Panc1 (cell line): ENCODE results near the gene ADGRG7. TPM values are rescaled to one million over a fixed set of nuclear protein-coding genes. Genes with fewer than 3 reads are reported as not detected.

ENCODE experiments used
- ATAC-seq: fragments of 200-7000 bp; cut with Tn5 transposase; 2 replicates; pipeline ENCODE4 v1.9.1; 2020; ENCODE audit warnings: mild to moderate bottlenecking, moderate library complexity
- BruUV-seq: library from RNA; stranded (reverse); fragments of 400-500 nt; replicated peaks from 2 replicates; lab custom pipeline; 2021; lab: Mats Ljungman, UMichigan
- CTCF ChIA-PET: fragments of 300-600 bp; sonication (Branson Sonifier 250); formaldehyde crosslinking; loops from one replicate; lab custom pipeline; 2022; ENCODE audit warnings: antibody characterized with exemption; lab: Charles Lee
- POLR2A ChIA-PET: fragments of 300-600 bp; sonication (Branson Sonifier 250); formaldehyde crosslinking; loops from one replicate; lab custom pipeline; 2022; ENCODE audit warnings: antibody characterized with exemption; lab: Charles Lee
- DNase-seq: peaks from one replicate; pipeline ENCODE4 v3.0.0-alpha.2; 2010; ENCODE audit warnings: low read depth, low spot score
- H3K27ac ChIP-seq: 2 replicates; pipeline ENCODE4 v1.5.1; 2011; ENCODE audit warnings: mild to moderate bottlenecking, low read length, inconsistent platforms
- H3K27me3 ChIP-seq: fragments of 200-500 bp; sonication (Bioruptor generic); 2 replicates; pipeline ENCODE4 v1.6.0; 2014; ENCODE audit warnings: low read length, inconsistent platforms; ENCODE audit not compliant: control insufficient read depth, insufficient read depth
- H3K36me3 ChIP-seq: fragments of 200-500 bp; sonication (Bioruptor generic); 2 replicates; pipeline ENCODE4 v1.5.1; 2014; ENCODE audit warnings: inconsistent platforms, mild to moderate bottlenecking, low read length, moderate library complexity; ENCODE audit not compliant: control insufficient read depth, insufficient read depth
- H3K4me1 ChIP-seq: 2 replicates; pipeline ENCODE4 v1.5.1; 2011; ENCODE audit warnings: inconsistent platforms, mild to moderate bottlenecking, low read length, moderate library complexity; ENCODE audit not compliant: control insufficient read depth, insufficient read depth
- H3K4me3 ChIP-seq, 2 experiments: 2 replicates each; pipeline ENCODE4 v1.5.1; 2011 to 2012; ENCODE audit warnings: low read depth in 2 of 2, low read length in 2 of 2, mild to moderate bottlenecking in 2 of 2, inconsistent platforms in 1 of 2, moderate library complexity in 1 of 2
- H3K9me3 ChIP-seq: fragments of 200-500 bp; sonication (Bioruptor generic); 2 replicates; pipeline ENCODE4 v1.5.1; 2014; ENCODE audit warnings: low read depth, mild to moderate bottlenecking, inconsistent platforms, low read length, moderate library complexity; ENCODE audit not compliant: control insufficient read depth, insufficient read depth
- CTCF ChIP-seq: fragments of 450-650 bp; IDR thresholded peaks from 2 replicates; pipeline ENCODE4 v1.5.1; 2017; ENCODE audit warnings: mild to moderate bottlenecking
- POLR2AphosphoS5 ChIP-seq: IDR thresholded peaks from 2 replicates; pipeline ENCODE4 v1.6.1; 2012; ENCODE audit warnings: mild to moderate bottlenecking, low read depth, low read length, moderate library complexity
- REST ChIP-seq, 2 experiments: IDR thresholded peaks; 2 replicates each; pipeline ENCODE4 v1.6.1; 2011 to 2012; ENCODE audit warnings: low read depth in 2 of 2, control low read depth in 1 of 2, low read length in 1 of 2, mild to moderate bottlenecking in 1 of 2, moderate library complexity in 1 of 2; ENCODE audit not compliant: insufficient read depth in 1 of 2
- SIN3A ChIP-seq: IDR thresholded peaks from 2 replicates; pipeline ENCODE4 v1.6.1; 2012; ENCODE audit warnings: low read depth, mild to moderate bottlenecking, low read length, moderate library complexity, borderline replicate concordance; ENCODE audit not compliant: insufficient read depth
- TCF7L2 ChIP-seq: IDR thresholded peaks from 2 replicates; pipeline ENCODE4 v1.6.1; 2011; ENCODE audit warnings: mild to moderate bottlenecking, low read depth, low read length, inconsistent platforms
- in situ Hi-C: cut with HindIII; loops from 2 replicates; pipeline ENCODE4 v1.10.0; 2016; ENCODE audit warnings: low sequenced_read_pairs, low pct_unique_long_range_greater_than_20kb
- intact Hi-C: fragments of 100-400 bp; cut with micrococcal nuclease; formaldehyde crosslinking; loops from one replicate; pipeline ENCODE4 v1.10.0; 2022; ENCODE audit not compliant: unreplicated experiment
- total RNA-seq: library from RNA; stranded (reverse); gene quantifications from one replicate; pipeline ENCODE4 v1.2.1, GENCODE V29; 2021; ENCODE audit not compliant: unreplicated experiment

The ADGRG7 gene
- total RNA-seq, 1 experiment from 2014 or later = not detected

GRCh38 chr3:100630664-100631063 is 21.3 kb downstream of the ADGRG7 start:
- no peak overlapping the region for H3K27ac ChIP-seq
- no peak overlapping the region for H3K4me3 ChIP-seq
- in situ Hi-C loops (no loop called here), intact Hi-C loops (no loop called here)
- no peak for TF ChIP-seq SIN3A
- TF ChIP-seq CTCF = no peak
- no peak for TF ChIP-seq TCF7L2
- no peak for TF ChIP-seq REST (IDR thresholded peaks at IDR 0.05; ENCODE audit: insufficient read depth in 1 of 2, low read depth in 2 of 2, low read length in 1 of 2)
- no peak for TF ChIP-seq POLR2AphosphoS5
- POLR2A ChIA-PET = no interaction called here
- CTCF ChIA-PET = interaction anchor here (0.5 kb wide), 1 partner anchor 168 kb away, joined by 3 read pairs; no protein-coding TSS in a partner anchor
- H3K4me1 ChIP-seq = no peaks in the 10 kb centered on the region
- BruUV-seq = no TSS peak
- ATAC-seq (no peak), DNase-seq (no peak)
- H3K9me3 ChIP-seq = no peaks in the 10 kb centered on the region
- no peaks in the 10 kb centered on the region for H3K36me3 ChIP-seq
- H3K27me3 ChIP-seq = peaks cover 2% of the 10 kb centered on the region; the same call in 1 of the 2 replicates

- ChIA-PET POLR2A (no interaction called here), CTCF (interaction anchor here (0.5 kb wide), 1 partner anchor 168 kb away, joined by 3 read pairs; no protein-coding TSS in a partner anchor)
- intact Hi-C loops = no loop called here
- Histone ChIP-seq H3K4me1 (no peaks in the 10 kb centered on the region), H3K27me3 (peaks cover 2% of the 10 kb centered on the region; the same call in 1 of the 2 replicates), H3K27ac (no peak overlapping the region), H3K9me3 (no peaks in the 10 kb centered on the region), H3K4me3 (no peak overlapping the region), H3K36me3 (no peaks in the 10 kb centered on the region)
- TF ChIP-seq POLR2AphosphoS5 = no peak
- no peak for TF ChIP-seq REST (IDR thresholded peaks at IDR 0.05; ENCODE audit: insufficient read depth in 1 of 2, low read depth in 2 of 2, low read length in 1 of 2)
- TF ChIP-seq SIN3A = no peak
- no peak for TF ChIP-seq TCF7L2
- no peak for TF ChIP-seq CTCF
- DNase-seq (no peak), ATAC-seq (no peak)
- in situ Hi-C loops = no loop called here
- no TSS peak for BruUV-seq
These were observed 21.8 kb downstream of the ADGRG7 start for GRCh38 chr3:100631236-100631635.
